GM19468 (cell line): ENCODE results near the gene TCF19.
A peak's percentile ranks its signal among the peaks of the same experiment; 100 is the strongest.
"Not testable (repeated sequence)": the region's sequence is repeated elsewhere in the genome, so short reads cannot be mapped to it uniquely, and the experiment has no call there.

Experiments used
- ATAC-seq: cut with Tn5 transposase; IDR thresholded peaks from one replicate; pipeline ENCODE4 v1.9.1; 2021; ENCODE audit warnings: mild to moderate bottlenecking, moderate library complexity, moderate number of reproducible peaks; ENCODE audit not compliant: unreplicated experiment; ENCODE audit errors: extremely low read depth

Gene TCF19

DNA sequence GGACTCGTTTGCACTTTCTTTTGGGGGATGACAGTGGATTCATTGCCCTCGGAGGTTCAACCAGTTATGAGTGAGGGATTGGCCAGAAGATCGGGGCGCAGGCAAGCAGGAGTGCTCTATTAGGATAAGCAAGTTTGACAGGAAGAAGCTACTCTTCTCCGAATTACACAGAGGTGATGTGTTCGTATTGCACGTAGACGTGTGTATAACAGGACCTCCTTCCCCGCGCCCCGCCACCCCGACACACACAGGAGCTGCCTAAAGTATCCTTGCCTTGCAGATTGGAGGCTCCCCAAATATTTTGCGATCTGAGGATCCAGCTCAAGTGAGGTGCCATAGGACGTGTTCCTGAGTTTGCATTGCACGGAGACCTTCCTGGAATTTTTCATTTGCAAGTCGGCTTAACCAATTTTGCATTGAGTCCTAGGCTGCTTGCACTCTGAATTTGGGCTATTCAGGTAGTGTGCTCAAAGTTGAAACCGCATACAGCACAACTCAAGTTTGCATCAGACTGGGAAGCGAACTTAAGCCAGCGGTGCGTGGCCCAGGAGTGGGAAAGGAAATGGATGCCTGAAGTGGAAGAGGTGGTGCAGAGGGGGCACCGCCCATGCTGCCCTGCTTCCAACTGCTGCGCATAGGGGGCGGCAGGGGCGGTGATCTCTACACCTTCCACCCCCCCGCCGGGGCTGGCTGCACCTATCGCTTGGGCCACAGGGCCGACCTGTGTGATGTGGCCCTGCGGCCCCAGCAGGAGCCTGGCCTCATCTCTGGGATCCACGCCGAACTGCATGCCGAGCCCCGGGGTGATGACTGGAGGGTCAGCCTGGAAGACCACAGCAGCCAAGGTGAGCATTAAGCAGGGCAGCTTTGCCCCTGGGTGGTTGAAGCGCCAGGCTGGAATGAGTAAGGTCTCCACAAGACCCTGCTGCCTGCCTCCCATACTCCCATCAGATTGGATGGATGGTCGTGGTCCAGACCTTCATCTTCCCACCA is 770 bp downstream of the TCF19 start:
- no peak for ATAC-seq

DNA sequence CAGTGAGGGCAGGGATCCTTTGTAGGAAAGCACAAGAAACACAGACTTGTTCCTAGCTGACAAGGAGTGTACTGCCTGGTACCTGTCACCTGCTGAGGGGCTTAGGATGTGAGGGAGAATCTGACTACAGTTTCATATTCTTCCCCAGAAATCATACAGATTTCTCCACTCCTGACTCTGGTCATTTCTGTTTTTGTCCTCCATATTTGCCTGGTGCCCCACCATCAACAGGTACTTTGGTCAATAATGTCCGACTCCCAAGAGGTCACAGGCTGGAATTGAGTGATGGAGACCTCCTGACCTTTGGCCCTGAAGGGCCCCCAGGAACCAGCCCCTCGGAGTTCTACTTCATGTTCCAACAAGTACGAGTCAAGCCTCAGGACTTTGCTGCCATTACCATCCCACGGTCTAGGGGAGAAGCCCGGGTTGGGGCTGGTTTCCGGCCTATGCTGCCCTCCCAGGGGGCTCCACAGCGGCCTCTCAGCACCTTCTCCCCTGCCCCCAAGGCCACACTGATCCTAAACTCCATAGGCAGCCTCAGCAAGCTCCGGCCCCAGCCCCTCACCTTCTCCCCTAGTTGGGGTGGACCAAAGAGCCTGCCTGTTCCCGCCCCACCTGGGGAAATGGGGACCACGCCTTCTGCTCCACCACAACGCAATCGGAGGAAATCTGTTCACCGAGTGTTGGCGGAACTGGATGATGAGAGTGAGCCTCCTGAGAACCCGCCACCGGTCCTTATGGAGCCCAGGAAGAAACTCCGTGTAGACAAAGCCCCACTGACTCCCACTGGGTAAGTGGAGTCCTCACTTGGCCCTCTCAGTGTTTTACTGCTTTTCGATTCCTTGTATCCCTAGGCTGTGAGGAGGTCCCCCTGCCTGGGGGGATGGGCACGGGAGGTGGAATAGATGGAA is 3.1 kb downstream of the TCF19 start:
- ATAC-seq = no peak

DNA sequence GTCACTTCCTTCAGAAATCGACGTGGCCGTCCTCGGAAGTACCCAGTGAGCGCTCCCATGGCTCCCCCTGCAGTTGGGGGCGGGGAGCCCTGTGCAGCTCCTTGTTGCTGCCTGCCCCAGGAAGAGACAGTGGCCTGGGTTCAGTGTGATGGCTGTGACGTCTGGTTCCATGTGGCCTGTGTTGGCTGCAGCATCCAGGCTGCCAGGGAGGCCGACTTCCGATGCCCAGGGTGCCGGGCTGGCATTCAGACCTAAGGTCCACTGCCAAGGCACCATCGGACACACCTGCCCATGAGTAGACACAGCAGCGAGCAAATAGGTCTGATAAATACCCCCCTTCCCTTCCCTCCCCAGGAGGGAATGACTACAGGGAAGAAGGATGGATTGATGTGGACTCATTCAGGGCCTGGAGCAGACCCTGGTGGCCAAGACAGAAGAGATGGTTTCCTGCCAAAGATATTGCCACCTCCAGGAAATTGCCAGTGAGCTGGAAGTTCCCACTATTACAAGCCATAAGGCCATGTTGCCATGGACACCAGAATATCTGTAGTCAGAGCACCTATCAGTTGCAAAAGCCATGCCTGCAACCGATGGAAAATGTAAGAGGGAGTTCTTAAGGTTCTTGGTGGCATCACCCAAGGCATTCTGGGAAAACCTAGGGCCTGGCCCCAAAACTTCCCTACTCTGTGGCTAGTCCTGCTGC is 4.2 kb downstream of the TCF19 start:
- ATAC-seq = no peak

GRCh38 chr6:31163922-31164321 is 5.5 kb downstream of the TCF19 start:
- ATAC-seq = no peak

DNA sequence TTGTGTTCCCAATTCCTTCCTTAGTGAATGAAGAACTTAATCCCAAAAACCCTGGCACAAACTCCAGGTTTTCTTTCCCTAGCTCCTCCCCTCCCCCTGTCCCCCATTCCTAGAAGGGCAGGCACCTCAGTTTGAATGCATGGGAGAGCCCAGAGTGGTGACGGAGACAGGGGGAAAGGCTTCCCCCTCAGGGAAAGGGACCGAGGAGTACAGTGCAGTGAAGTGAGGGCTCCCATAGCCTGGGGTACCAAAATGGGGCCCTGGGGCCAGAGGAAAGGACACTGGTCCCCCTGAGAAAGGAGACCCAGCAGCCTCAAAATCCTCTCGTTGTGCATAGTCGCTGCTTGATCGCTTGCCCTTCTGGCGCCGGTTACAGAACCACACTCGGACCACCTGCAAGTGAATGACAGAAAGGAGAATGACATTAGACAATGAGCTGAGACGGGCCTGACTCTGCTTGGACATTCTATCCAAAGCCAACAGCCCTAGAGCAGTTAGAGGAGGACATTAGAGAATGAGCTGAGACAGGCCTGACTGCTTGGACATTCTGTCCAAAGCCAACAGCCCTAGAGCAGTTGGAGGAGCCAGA is 6.2 kb downstream of the TCF19 start:
- ATAC-seq = not testable (repeated sequence)

- ATAC-seq = peak; percentile 36
Measured at GRCh38 chr6:31165064-31165832, 6.9 kb downstream of the TCF19 start.

DNA sequence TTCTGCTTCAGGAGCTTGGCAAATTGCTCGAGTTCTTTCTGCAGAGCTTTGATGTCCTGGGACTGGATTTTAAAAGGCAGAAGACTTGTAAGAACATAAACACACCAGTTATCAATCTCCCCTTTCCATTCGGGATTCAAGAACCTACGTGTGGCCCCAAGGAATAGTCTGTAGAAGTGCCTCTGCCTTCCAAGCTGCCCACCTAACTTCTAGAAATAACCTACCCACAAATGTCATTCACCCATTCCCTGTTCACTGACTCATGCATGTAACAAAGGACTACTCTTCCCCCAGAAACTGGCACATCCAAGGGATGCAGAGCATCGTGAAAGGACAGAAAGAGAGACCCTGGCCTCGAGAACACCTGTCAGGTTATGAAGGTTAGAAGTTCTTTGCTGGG is 7.6 kb downstream of the TCF19 start:
- no peak for ATAC-seq

- ATAC-seq = no peak
Measured at GRCh38 chr6:31168606-31169005, 10.2 kb downstream of the TCF19 start.

DNA sequence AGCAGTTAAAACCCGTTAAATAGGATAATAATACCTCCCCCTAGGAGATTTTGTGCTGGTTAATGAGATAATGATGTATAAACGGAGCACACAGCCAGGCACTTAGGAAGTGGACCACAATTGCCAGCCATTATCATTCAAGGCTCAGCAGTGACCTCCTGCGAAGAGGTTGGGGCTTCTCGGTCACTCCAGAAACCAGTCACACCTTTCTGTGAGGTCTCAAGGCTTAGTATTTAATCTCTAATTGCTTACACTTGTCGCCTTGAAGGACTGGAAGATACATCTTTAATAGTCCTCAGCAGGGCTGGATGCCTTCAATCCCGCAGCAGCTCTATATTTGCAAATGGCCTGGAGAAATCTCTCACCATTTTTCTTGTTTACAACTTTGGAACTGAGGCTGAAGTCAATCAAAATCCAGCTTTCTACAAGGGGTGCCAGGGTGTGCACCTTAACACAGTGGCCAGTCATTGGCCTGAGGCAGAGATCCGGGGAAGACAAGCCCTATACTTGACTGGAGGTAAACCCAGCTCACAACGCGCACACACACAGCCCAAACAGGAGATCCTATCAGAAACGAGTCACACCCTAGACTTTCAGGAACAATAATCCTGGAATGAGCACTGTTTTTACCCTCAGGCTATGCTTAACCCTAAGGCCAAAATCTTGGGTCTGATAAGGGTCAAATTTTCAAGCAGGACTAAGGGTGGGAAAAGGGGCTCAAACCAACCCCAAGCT is 10.9 kb downstream of the TCF19 start:
- ATAC-seq = no peak

- not testable (repeated sequence) for ATAC-seq
Measured at GRCh38 chr6:31169858-31170599, 11.6 kb downstream of the TCF19 start.

- ATAC-seq = no peak
Measured at GRCh38 chr6:31170600-31170881, 12.2 kb downstream of the TCF19 start, which contains the start of gene POU5F1. Gene POU5F1, minus strand, starts transcription at chr6:31170682. Its CDS starts 62 bp downstream, at chr6:31170620.

GRCh38 chr6:31170987-31171671 is 12.7 kb downstream of the TCF19 start:
- ATAC-seq = no peak

GRCh38 chr6:31171931-31172905 is 13.8 kb downstream of the TCF19 start:
- no peak for ATAC-seq

DNA sequence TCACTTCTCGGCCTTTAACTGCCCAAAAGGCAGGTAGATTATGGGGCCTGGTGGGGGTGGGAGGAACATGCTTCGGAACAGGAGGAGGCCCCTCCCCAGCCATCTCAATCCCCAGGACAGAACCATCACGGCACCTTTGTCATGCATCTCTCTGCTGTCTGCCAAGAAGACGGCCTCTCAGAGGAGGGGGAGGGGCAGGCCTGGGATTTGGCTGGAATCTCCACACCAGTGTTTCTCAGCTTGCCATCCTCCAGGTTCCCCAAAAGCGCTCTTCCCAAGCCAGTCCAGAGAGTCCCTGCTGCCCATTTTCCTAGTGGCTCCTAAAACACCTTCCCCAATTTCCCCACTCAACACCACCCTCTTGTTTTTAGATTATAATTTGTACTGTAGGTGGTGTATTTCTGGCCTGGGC is 14.6 kb downstream of the TCF19 start:
- no peak for ATAC-seq

DNA sequence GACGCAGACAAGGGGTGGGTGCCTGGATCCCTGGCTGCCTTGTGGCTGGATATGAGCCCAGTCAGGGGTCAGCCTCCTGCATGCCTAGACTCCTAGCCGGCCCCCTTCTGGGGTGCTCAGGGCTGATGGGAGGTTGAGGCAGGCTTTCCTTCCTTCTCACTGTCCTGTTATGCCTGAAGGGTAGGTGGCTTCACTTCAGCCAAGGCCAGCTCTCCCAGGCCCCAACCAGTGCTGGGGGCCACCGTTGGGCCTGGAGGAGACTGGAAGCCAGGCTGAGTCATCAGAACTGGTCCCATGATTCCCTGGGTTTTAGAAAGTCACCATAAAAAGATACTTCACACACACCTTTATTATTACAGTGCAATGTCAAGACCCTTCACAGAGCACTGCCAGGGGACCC is 15.0 kb downstream of the TCF19 start:
- no peak for ATAC-seq

- ATAC-seq = no peak
Measured at GRCh38 chr6:31174378-31174777, 16.0 kb downstream of the TCF19 start.
